Common myeloid progenitor, CD34-positive (primary cell): ENCODE results near the gene MROH9.

ENCODE experiments used
- CTCF ChIA-PET: fragments of 350-600 bp; sonication (Branson Sonifier 250); formaldehyde crosslinking; loops from one replicate; lab custom pipeline; 2021; ENCODE audit warnings: antibody characterized with exemption; lab: Charles Lee
- POLR2A ChIA-PET: fragments of 350-600 bp; sonication (Branson Sonifier 250); formaldehyde crosslinking; loops from one replicate; lab custom pipeline; 2021; ENCODE audit warnings: antibody characterized with exemption; lab: Charles Lee
- DNase-seq, 3 donors: peaks; one replicate each; pipeline versions ENCODE4 v3.0.0 to v3.0.0-alpha.2; 2013
- H3K27ac ChIP-seq, 2 experiments: 1 replicate in 1 of 2; 2 replicates in 1 of 2; pipeline ENCODE4 v1.7.0; 2013; ENCODE audit warnings: inconsistent platforms in 2 of 2, low read length in 2 of 2, mild to moderate bottlenecking in 2 of 2, low read depth in 1 of 2, moderate library complexity in 1 of 2; ENCODE audit not compliant: severe bottlenecking in 2 of 2, insufficient read depth in 1 of 2, poor library complexity in 1 of 2
- H3K27me3 ChIP-seq, 5 experiments: replicated peaks in 2 of 5; 1 replicate in 3 of 5; 2 replicates in 2 of 5; pipeline versions ENCODE4 v1.6.1 to v1.7.0; 2013; ENCODE audit warnings: low read length in 4 of 5, mild to moderate bottlenecking in 2 of 5, moderate library complexity in 2 of 5, inconsistent platforms in 1 of 5; ENCODE audit not compliant: insufficient read depth in 5 of 5, control insufficient read depth in 4 of 5
- H3K36me3 ChIP-seq, 4 experiments: 1 replicate in 2 of 4; 2 replicates in 2 of 4; pipeline versions ENCODE4 v1.6.1 to v1.7.0; 2013; ENCODE audit warnings: low read length in 3 of 4, control low read depth in 1 of 4, mild to moderate bottlenecking in 1 of 4; ENCODE audit not compliant: control insufficient read depth in 4 of 4, insufficient read depth in 4 of 4
- H3K4me1 ChIP-seq, 4 experiments: 1 replicate in 3 of 4; 2 replicates in 1 of 4; pipeline versions ENCODE4 v1.6.1 to v1.7.1; 2013; ENCODE audit warnings: low read length in 3 of 4, mild to moderate bottlenecking in 3 of 4, control low read depth in 1 of 4, inconsistent platforms in 1 of 4, moderate library complexity in 1 of 4; ENCODE audit not compliant: control insufficient read depth in 4 of 4, insufficient read depth in 4 of 4; ENCODE audit errors: control extremely low read depth in 1 of 4
- H3K4me3 ChIP-seq, 7 experiments: 1 replicate in 4 of 7; 2 replicates in 3 of 7; pipeline versions ENCODE4 v1.5.1 to v1.7.0; 2013; ENCODE audit warnings: mild to moderate bottlenecking in 7 of 7, low read length in 6 of 7, moderate library complexity in 6 of 7, inconsistent platforms in 2 of 7, low read depth in 2 of 7, control low read depth in 1 of 7; ENCODE audit not compliant: insufficient read depth in 4 of 7, control insufficient read depth in 1 of 7; ENCODE audit errors: extremely low read depth in 1 of 7
- H3K9me3 ChIP-seq, 5 experiments: 1 replicate in 4 of 5; 2 replicates in 1 of 5; pipeline versions ENCODE4 v1.6.1 to v1.7.1; 2013; ENCODE audit warnings: low read length in 4 of 5, mild to moderate bottlenecking in 2 of 5, inconsistent platforms in 1 of 5, low read depth in 1 of 5, moderate library complexity in 1 of 5; ENCODE audit not compliant: control insufficient read depth in 4 of 5, insufficient read depth in 2 of 5; ENCODE audit errors: control extremely low read depth in 1 of 5
- WGBS: methylation state at CpG from one replicate; pipeline ENCODE4 v1.1.5; 2013; ENCODE audit not compliant: insufficient coverage; 5-methylcytosine and 5-hydroxymethylcytosine counted together

The MROH9 gene

GRCh38 chr1:170993151-170993550 is 57.8 kb downstream of the MROH9 start:
- POLR2A ChIA-PET, result no interaction called here

GRCh38 chr1:170993717-170994116 is 58.4 kb downstream of the MROH9 start:
- CTCF ChIA-PET, result no interaction called here
- DNase-seq, result no peak
- H3K4me1 ChIP-seq, result no peaks in the 10 kb centered on the region

More at GRCh38 chr1:170993151-170993550, 57.8 kb downstream of the MROH9 start:
- Histone ChIP-seq H3K4me1 (no peaks in the 10 kb centered on the region), H3K9me3 (no peaks in the 10 kb centered on the region), H3K27ac (no peak overlapping the region), H3K36me3 (no peaks in the 10 kb centered on the region), H3K4me3 (no peak overlapping the region), H3K27me3 (peaks cover 0 to 2% (median 0%) of the 10 kb centered on the region in 5 experiments)
- CTCF ChIA-PET, result no interaction called here
- DNase-seq, result no peak

GRCh38 chr1:171014880-171015279 is 79.5 kb downstream of the MROH9 start:
- Histone ChIP-seq H3K36me3 (no peaks in the 10 kb centered on the region), H3K27me3 (no peaks in the 10 kb centered on the region), H3K9me3 (peaks cover 0 to 2% (median 0%) of the 10 kb centered on the region in 5 experiments), H3K4me3 (no peak overlapping the region), H3K4me1 (no peaks in the 10 kb centered on the region), H3K27ac (no peak overlapping the region)
- DNase-seq, result no peak
- 83% methylated on average over 1 of the region's 4 CpGs for WGBS
- POLR2A ChIA-PET, result no interaction called here
- CTCF ChIA-PET, result no interaction called here

More at GRCh38 chr1:170993717-170994116, 58.4 kb downstream of the MROH9 start:
- Histone ChIP-seq H3K4me3 (no peak overlapping the region), H3K27ac (no peak overlapping the region), H3K27me3 (no peaks in the 10 kb centered on the region), H3K9me3 (no peaks in the 10 kb centered on the region), H3K36me3 (no peaks in the 10 kb centered on the region)
- POLR2A ChIA-PET, result no interaction called here
- WGBS, result no CpG with 5 or more reads among the region's 1 CpG

- no peaks in the 10 kb centered on the region for H3K4me1 ChIP-seq
- no peak overlapping the region for H3K27ac ChIP-seq
- no peak overlapping the region for H3K4me3 ChIP-seq
- WGBS, result 92% methylated on average over 2 of the region's 2 CpGs
- no peaks in the 10 kb centered on the region for H3K27me3 ChIP-seq
- H3K36me3 ChIP-seq, result no peaks in the 10 kb centered on the region
- POLR2A ChIA-PET, result interaction anchor here (0.9 kb wide), 1 partner anchor 108 kb away, joined by 3 read pairs; no protein-coding TSS in a partner anchor
- peaks cover 0 to 2% (median 0%) of the 10 kb centered on the region in 5 experiments for H3K9me3 ChIP-seq
- no peak for DNase-seq
- CTCF ChIA-PET, result no interaction called here
These were observed 82.1 kb downstream of the MROH9 start for GRCh38 chr1:171017426-171017825.

- Histone ChIP-seq H3K9me3 (peaks cover 0 to 2% (median 0%) of the 10 kb centered on the region in 5 experiments), H3K27me3 (no peaks in the 10 kb centered on the region), H3K36me3 (no peaks in the 10 kb centered on the region), H3K4me3 (no peak overlapping the region), H3K27ac (no peak overlapping the region), H3K4me1 (no peaks in the 10 kb centered on the region)
- no peak for DNase-seq
- CTCF ChIA-PET, result no interaction called here
- WGBS, result 100% methylated on average over 1 of the region's 4 CpGs
- POLR2A ChIA-PET, result no interaction called here
These were observed 84.6 kb downstream of the MROH9 start for GRCh38 chr1:171019971-171020370.

- Histone ChIP-seq H3K4me3 (no peak overlapping the region), H3K4me1 (no peaks in the 10 kb centered on the region), H3K9me3 (peaks cover 0 to 6% (median 0%) of the 10 kb centered on the region in 5 experiments), H3K27me3 (peaks cover 0 to 3% (median 0%) of the 10 kb centered on the region in 5 experiments), H3K27ac (no peak overlapping the region), H3K36me3 (no peaks in the 10 kb centered on the region)
- WGBS, result 61% methylated on average over 13 of the region's 14 CpGs
- CTCF ChIA-PET, result no interaction called here
- POLR2A ChIA-PET, result no interaction called here
- no peak for DNase-seq
These were observed 97.7 kb downstream of the MROH9 start for GRCh38 chr1:171032822-171033702.

- WGBS, result no CpG with 5 or more reads among the region's 1 CpG
- no peak overlapping the region for H3K27ac ChIP-seq
- peaks cover 0 to 3% (median 0%) of the 10 kb centered on the region in 5 experiments for H3K27me3 ChIP-seq
- no peak overlapping the region for H3K4me3 ChIP-seq
- H3K9me3 ChIP-seq, result peaks cover 0 to 6% (median 0%) of the 10 kb centered on the region in 5 experiments
- no peak for DNase-seq
- ChIA-PET CTCF (no interaction called here), POLR2A (no interaction called here)
- H3K36me3 ChIP-seq, result no peaks in the 10 kb centered on the region
- H3K4me1 ChIP-seq, result no peaks in the 10 kb centered on the region
These were observed 102.3 kb downstream of the MROH9 start for GRCh38 chr1:171037626-171038025.
